Smooth muscle cell of the brain vasculature (primary cell): ENCODE results near the gene AKAP6.

Experiments
- DNase-seq: peaks from one replicate; pipeline ENCODE4 v3.0.0-alpha.2; 2012; ENCODE audit warnings: low read depth, low spot score

The AKAP6 gene

GRCh38 chr14:32534145-32534544 lies 205.0 kb downstream of the AKAP6 start:
- DNase-seq = no peak

- DNase-seq = no peak
These were observed 207.1 kb downstream of the AKAP6 start for GRCh38 chr14:32536175-32536574.

DNA sequence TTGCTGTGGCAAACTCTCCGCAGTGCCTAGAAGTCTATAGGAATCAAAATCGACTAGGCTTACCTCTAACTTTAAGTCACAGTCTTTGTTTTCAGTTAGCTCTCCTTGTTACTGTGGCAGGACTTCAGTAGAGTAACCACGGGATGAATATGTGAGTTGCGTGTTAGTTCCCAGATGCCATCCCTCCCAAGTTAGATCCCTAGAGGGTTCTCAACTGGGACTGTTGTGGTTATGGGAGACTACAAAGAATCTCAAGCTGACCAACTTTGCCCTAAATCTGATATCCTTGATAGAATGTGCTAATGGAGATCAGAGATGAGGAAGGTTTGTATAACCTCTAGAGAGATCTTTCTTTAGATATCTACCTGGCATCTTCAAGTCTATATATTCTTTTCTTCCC lies 208.1 kb downstream of the AKAP6 start:
- no peak for DNase-seq

DNA sequence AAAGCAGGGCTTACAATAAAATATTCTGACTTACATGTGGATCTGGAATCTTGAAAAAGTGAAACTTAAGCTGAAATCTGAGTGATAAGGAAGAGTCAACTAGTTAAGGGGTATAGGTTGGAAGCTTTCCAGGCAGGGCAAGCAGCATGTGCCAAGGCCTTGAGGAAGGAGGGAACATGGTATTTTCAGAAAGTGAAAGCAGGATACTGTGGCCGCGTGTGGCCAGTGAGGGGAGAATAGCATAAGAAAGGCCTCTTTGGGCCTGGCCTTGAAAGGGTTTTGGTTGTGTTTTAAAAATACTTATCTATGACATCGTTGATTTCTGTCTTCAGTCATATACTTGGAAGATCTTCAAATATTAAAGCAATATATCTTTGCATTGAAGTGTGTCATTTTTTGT lies 213.4 kb downstream of the AKAP6 start:
- no peak for DNase-seq

GRCh38 chr14:32545095-32545494 lies 216.0 kb downstream of the AKAP6 start:
- DNase-seq = no peak

GRCh38 chr14:32545506-32546210 lies 216.6 kb downstream of the AKAP6 start:
- DNase-seq = no peak

GRCh38 chr14:32546246-32546645 lies 217.1 kb downstream of the AKAP6 start:
- DNase-seq = no peak

DNA sequence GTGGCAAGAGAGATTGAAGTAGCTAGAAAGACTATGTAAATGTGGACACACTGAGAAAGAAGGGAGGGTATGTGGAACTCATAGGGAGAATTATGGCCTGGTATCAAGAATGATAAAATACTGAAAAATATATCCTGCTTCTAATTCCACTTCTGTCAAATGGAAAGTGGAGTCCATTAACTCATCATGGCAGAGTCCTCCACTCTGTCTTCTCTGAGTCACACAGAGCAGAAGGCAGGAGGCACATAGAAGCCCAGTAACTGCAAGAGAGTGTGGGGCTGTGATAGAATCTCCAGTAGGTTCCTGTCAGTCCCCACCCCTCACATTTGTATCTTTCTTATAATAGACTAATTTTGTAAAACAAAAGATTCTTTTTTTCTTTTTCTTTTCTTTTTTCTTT lies 223.7 kb downstream of the AKAP6 start:
- no peak for DNase-seq

DNA sequence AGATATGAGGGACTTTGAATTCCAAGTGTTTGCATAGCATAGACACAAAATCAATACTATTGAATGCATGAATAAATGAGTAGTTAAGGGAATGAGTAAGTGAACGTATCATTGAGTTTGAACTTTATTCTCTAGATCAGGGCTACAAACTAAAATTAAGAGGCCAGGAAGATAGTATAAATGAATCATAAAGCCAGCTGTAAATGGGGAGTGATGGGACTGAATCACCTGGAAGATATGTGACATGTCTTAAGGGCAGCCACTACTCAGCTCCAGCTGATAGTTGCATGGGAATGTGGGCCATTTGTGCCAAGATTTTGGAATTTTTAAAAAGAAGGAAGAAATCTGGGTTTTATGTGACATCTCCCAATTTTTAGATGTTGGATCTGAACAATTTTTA lies 229.9 kb downstream of the AKAP6 start:
- DNase-seq = no peak

- no peak for DNase-seq
These were observed 230.5 kb downstream of the AKAP6 start for GRCh38 chr14:32559590-32559989.

GRCh38 chr14:32560209-32560857 lies 231.2 kb downstream of the AKAP6 start:
- DNase-seq = peak; percentile 56

GRCh38 chr14:32561520-32561919 lies 232.4 kb downstream of the AKAP6 start:
- no peak for DNase-seq

- DNase-seq = no peak
These were observed 235.5 kb downstream of the AKAP6 start for GRCh38 chr14:32564596-32564995.

DNA sequence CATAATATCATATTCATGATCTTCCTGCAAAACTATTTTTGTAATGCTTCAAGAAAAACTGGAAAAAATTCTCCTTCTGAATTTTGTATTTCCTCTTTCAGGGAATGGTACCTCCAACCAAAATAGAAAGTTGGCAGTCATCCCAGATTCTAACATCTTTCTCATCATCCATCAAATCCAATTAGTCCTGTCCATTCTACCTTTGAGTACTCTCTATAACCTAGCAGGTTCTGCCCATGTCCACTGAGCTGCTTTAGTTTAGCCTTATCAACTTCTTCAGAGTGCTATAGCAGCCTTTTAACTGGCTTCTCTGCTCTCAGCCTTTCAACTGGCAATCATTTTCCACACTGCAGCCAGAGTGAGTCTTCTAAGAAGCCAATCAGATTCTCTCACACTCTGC lies 236.2 kb downstream of the AKAP6 start:
- no peak for DNase-seq

DNA sequence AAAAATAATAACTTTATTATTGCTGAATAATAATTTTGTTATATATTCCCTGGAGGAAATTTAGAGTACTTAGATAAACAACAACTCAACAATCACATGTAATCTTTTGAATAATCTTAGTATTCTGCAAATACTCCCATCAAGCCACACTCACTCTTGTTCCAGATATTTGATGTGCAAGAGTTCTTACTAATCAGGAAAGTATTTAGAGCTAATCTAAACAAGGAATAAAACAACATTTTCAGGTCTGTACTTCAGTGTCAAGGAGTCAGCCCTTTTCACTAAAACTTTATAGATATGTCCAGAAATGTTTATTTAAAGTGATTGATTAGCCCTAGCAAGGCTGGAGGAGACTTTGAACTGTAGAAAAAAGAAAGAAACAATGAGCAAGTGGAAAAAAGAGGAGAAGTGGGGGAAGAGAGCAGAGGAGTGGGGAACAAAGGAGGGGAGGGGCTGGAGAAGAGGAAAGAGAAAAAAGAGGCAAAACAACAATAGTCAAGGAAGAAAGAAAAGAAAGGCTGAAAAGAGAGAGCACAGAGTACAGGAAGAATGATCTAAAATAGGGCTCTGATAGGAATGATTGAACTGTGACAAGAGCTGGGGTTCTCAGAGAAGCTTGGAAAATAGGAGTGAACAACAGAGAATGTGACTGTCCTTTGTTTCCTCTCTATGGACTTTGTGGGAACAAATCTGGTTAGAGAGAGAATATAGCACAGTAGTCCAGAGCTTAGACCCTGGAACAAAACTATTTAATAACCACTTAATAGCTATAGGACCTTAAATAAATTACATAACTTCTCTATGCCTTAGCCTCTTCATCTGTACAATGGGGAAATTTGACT lies 238.7 kb downstream of the AKAP6 start:
- no peak for DNase-seq

DNA sequence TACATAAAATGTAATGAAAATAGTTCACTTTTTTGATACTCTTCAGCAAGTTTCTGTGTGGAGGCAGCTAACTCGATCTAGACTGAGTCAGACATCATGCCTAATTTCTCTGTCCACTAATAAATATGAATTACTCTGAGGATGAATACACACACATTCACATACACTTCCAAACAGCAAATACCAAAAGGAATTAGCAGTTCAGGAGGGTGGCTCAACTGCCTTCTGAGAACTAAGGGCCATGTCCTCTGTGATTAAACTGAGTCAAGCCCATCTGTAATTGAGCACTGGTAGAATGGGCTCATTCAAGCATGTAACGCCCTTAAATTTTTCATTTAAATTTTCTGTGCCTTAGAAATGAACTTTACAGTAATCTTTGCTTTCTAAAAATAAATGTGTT lies 242.5 kb downstream of the AKAP6 start:
- no peak for DNase-seq

DNA sequence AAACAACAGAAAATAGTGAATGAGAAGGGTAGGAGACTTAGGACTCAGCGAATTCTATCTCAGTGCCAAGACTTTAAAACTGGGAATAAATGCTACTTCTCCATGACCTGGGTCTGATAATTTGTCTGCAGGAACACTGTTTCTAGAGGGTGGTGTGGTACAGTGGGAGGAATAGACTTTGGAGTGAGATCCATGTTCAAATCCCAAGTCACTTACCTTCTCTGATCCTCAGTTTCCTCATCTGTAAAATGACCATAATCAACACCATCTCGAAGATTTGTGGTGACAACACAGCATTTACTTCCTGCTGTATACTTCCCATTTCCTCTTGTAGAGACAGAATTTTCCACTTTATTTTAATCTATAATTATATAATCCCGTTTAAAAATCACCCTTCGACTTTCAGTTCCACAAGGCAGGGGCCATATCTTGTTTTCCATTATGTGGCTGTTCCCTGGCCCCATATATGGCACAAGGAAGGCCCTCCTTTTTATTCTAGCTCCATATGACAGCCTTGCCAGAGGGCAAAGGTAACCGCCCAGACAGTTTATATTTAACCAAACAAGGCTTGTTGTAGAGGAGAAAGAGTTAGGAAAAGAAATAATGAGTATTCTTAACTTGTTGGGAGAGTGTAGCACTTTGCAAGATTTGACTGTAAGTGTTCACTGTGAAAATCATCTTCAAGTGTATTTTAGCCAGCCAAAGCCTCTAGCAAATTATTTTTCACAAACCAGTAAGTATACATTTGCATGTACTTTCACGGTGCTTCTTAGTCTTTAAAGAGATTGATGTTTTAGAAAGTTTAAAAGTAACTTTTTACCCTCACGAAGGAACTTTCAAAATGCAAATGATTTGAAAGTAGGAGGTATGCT lies 243.1 kb downstream of the AKAP6 start:
- DNase-seq = no peak

DNA sequence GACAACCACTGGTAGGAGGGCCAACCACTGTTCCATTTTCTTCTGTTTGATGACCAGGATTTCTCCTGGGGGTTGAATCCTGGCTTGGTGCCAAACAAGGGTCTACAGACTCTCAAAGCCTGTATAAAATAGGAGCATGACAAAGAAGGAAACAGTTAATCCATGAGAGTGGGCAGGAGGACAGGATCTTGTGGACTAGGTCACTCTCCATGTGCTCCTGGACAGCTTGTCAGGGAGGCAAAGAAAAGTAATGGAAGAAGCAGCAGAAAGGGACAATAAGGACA lies 243.7 kb downstream of the AKAP6 start:
- no peak for DNase-seq

DNA sequence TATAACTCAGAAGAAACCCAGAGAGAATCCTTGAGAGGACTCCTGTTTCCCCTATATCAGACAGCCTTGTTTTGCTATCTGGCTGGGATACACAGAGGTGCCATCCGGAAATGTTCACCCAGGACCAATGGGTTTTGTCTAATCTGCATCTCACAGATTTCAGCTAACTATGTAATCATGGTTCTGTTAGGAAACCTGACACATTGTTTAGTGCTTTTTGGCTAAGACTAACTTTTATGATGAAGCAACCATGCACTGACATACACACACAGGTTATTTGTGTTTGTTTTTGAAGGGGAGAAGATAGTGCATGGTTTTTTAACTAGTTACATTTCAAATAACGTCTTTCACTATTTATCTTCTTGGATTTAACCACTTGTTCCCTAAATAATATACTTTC lies 245.2 kb downstream of the AKAP6 start:
- no peak for DNase-seq

- peak; percentile 33 for DNase-seq
These were observed 247.1 kb downstream of the AKAP6 start for GRCh38 chr14:32576088-32576795.

GRCh38 chr14:32576977-32577376 lies 247.9 kb downstream of the AKAP6 start:
- DNase-seq = no peak
